ENCODE data around the gene KLRC4. TPM values are rescaled to one million over a fixed set of nuclear protein-coding genes. Genes with fewer than 3 reads are reported as not detected.
"Not testable (repeated sequence)": the region's sequence is repeated elsewhere in the genome, so short reads cannot be mapped to it uniquely, and the experiment has no call there.

KLRC4 gene
- total RNA-seq, result not detected

GRCh38 chr12:10409392-10409791 lies at the start of gene KLRC4:
Gene KLRC4 (minus strand): TSS chr12:10409757. CDS start chr12:10409575, 182 bp downstream.
- DNase-seq (ENCODE audit: low spot score in 2 of 2) (no peak), FAIRE-seq (no peak)

GRCh38 chr12:10457760-10458159 lies 48.2 kb upstream of the KLRC4 start:
- no peak for DNase-seq (ENCODE audit: low spot score in 2 of 2)
- FAIRE-seq, result no peak

GRCh38 chr12:10456856-10457255 lies 47.3 kb upstream of the KLRC4 start:
- no peak for DNase-seq (ENCODE audit: low spot score in 2 of 2)
- no peak for FAIRE-seq

DNA sequence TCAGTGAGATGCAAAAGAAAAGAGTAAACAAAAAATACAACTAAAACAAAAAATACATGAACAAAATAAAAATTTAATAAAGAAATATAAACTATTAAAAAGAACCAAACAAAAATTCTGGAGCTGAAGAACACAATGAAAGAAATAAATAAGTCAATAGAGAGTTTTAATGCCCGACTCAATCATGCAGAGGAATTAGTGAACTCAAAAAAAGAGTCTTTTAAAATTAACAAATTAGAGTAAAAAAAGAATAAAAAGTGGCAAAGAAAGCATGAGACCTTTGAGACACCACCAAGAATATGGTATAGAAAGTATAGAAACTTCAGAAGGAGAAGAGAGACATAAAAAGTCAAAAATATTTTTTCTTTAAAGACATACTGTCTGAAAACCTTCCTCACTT lies 46.2 kb upstream of the KLRC4 start:
- peak; percentile 44 for FAIRE-seq
- no peak for DNase-seq (ENCODE audit: low spot score in 2 of 2)

- no peak for DNase-seq (ENCODE audit: low spot score in 2 of 2)
- FAIRE-seq, result no peak
Observed at GRCh38 chr12:10454531-10454930, 45.0 kb upstream of the KLRC4 start.

DNA sequence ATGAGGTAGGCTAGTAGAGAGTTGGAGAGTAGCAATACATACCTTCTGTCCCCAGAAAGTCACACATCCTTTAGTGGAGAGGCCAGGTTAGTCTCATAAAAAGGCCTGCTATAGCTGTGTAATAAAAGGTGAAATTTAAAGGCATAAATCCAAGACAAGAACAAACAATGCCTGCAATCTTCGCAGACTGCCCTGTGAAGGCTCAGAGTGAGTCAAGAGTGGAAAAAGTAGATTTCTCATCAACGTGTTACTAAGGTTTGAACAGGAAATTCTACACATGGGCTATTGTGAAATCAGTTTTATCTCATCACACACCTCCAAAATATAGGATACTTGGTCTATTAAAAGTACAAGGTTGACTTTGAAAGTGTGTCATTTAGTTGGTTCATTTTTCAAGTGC lies 43.6 kb upstream of the KLRC4 start, which contains the start of gene KLRC1:
TSS of gene KLRC1 (minus strand) at position 222 of the 400 bp plus-strand sequence. CDS start 2,221 bp downstream, outside the sequence.
- DNase-seq (ENCODE audit: low spot score in 2 of 2) (no peak), FAIRE-seq (no peak)

- FAIRE-seq, result no peak
- DNase-seq (ENCODE audit: low spot score in 2 of 2), result no peak
Observed at GRCh38 chr12:10448236-10448635, 38.7 kb upstream of the KLRC4 start.

GRCh38 chr12:10446052-10446451 lies 36.5 kb upstream of the KLRC4 start:
- DNase-seq (ENCODE audit: low spot score in 2 of 2); FAIRE-seq: not testable (repeated sequence)

- not testable (repeated sequence) for DNase-seq (ENCODE audit: low spot score in 2 of 2); FAIRE-seq
Observed at GRCh38 chr12:10441144-10441543, 31.6 kb upstream of the KLRC4 start.

- not testable (repeated sequence) for DNase-seq (ENCODE audit: low spot score in 2 of 2); FAIRE-seq
Observed at GRCh38 chr12:10439608-10440274, 30.2 kb upstream of the KLRC4 start.

DNA sequence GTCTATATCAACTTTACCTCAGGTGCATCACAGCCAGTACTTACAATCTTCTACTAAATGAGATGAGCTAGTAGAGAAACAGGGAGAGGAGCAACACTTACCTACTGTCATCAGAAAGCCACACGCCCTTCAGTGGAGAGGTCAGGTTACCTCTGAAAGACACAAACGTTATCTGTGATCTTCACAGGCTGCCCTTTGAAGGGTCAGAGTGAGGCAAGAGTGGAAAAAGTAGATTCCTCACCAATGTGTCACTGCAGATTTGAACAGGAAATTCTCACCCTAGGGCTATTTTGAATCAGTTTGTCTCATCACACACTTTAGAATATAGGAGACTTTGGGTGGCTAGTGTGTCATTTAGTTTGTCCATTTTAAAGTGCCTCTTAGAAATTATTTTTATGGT lies 28.0 kb upstream of the KLRC4 start:
- not testable (repeated sequence) for FAIRE-seq; DNase-seq (ENCODE audit: low spot score in 2 of 2)

DNA sequence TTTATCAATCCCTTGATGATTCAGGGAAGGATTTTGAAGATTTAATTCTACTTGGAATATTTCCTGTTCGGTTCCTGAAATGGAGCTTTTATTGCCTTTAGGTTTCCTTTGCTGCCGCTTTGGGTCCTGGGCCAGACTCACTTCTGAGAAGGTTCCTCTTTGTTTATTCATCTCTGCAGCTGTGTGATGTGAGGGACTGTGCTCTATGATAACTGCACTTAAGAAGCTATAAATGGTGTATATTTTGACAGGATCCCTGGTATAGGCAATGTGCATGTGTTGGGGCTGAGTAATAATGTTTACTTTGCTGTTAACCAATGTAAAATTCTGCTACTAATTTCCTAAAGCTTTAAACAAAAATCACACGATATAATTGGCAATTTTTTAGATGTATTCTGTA lies 26.3 kb upstream of the KLRC4 start, which contains the start of gene KLRC2:
TSS of gene KLRC2 (minus strand) at position 195 of the 400 bp plus-strand sequence. CDS start at position 171, 24 bp downstream.
- DNase-seq (ENCODE audit: low spot score in 2 of 2); FAIRE-seq: not testable (repeated sequence)

DNA sequence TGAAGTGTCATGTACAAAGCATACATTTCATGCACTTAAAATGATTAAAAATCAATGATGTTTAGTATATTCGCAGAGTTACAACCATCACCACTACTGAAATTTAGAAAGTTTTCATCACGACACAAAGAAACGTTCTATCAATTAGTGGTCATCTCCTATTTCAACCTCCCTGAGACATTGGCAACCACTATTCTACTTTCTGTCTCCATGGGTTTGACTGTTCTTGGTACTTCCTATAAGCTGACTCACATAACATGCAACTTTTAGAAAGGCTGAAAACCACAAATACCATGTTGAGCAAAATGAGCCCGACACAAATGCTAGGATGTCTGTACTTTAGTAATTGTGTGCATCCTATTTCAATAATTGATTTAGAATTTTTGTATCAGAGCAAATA lies 21.1 kb upstream of the KLRC4 start:
- FAIRE-seq; DNase-seq (ENCODE audit: low spot score in 2 of 2): not testable (repeated sequence)

DNA sequence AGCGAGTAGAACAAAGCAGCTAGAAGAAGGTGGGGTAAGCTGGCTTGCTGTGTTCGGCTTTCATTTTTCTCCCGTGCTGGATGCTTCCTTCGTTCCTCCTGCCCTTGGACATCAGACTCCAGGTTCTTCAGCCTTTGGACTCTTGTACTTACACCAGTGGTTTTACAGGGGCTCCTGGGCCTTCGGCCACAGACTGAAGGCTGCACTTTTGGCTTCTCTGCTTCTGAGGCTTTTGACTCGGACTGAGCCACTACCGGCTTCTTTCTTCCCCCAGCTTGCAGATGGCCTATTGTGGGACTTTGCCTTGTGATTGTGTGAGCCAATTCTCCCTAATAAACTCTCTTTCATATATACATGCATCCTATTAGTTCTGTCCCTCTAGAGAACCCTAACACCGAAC lies 16.4 kb upstream of the KLRC4 start:
- FAIRE-seq; DNase-seq (ENCODE audit: low spot score in 2 of 2): not testable (repeated sequence)

GRCh38 chr12:10424260-10424899 lies 14.8 kb upstream of the KLRC4 start:
- not testable (repeated sequence) for FAIRE-seq; DNase-seq (ENCODE audit: low spot score in 2 of 2)

DNA sequence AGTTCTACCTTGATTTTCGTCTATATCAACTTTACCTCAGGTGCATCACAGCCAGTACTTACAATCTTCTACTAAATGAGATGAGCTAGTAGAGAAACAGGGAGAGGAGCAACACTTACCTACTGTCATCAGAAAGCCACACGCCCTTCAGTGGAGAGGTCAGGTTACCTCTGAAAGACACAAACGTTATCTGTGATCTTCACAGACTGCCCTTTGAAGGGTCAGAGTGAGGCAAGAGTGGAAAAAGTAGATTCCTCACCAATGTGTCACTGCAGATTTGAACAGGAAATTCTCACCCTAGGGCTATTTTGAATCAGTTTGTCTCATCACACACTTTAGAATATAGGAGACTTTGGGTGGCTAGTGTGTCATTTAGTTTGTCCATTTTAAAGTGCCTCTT lies 12.6 kb upstream of the KLRC4 start:
- not testable (repeated sequence) for DNase-seq (ENCODE audit: low spot score in 2 of 2); FAIRE-seq

- DNase-seq (ENCODE audit: low spot score in 2 of 2); FAIRE-seq: not testable (repeated sequence)
Observed at GRCh38 chr12:10420334-10420733, 10.8 kb upstream of the KLRC4 start, which contains the start of gene KLRC3. Gene KLRC3 (minus strand): TSS chr12:10420595. CDS start chr12:10420550, 45 bp downstream.

GRCh38 chr12:10408842-10409241 lies 715 bp downstream of the KLRC4 start:
- DNase-seq (ENCODE audit: low spot score in 2 of 2), result no peak
- FAIRE-seq, result no peak

DNA sequence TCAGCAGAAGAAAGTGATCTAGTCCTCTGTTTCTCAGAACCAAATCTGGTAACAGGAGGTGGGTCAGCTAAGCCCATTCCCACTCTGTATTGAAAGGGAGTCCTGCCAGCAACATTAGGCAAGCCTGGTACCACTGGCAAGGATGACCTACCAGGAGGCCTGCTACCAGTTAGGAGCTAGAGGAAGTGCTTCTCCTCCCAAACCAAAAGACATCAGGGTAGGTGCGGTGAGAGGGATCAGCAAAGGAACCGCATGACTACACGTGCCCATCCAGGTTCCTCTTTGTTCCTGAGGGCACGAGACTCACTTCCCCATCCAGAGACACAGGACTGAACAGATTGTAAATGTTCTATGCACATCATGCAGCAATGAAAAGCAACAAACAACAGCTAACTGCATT lies 2.8 kb downstream of the KLRC4 start:
- no peak for FAIRE-seq
- DNase-seq (ENCODE audit: low spot score in 2 of 2), result no peak

GRCh38 chr12:10405294-10405693 lies 4.3 kb downstream of the KLRC4 start:
- DNase-seq (ENCODE audit: low spot score in 2 of 2) (no peak), FAIRE-seq (no peak)

DNA sequence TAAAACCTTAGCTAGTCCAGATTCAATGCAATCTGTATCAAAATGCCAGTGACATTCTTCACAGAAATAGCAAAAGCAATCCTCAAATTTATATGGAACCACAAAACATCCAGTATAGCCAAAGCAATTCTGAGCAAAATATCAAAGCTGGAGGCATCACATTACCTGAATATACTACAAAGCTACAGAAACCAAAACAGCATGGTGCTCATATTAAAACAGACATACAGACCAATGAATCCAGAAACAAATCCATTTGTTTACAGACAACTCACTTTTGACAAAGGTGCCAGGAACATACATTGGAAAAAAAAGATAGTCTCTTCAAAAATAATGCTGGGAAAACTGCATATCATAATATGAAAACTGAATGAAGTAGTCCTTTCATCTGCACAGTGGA lies 4.8 kb downstream of the KLRC4 start:
- DNase-seq (ENCODE audit: low spot score in 2 of 2) (no peak), FAIRE-seq (no peak)
